Activated T-helper 17 cell treated with anti-CD3 and anti-CD28 coated beads, Interleukin-2, amount 50 U/mL, for 72 hours (primary cell): ENCODE data around the gene CLPSL1. TPM values are rescaled to one million over a fixed set of nuclear protein-coding genes. Genes with fewer than 3 reads are reported as not detected.
"Not testable (repeated sequence)": the region's sequence is repeated elsewhere in the genome, so short reads cannot be mapped to it uniquely, and the experiment has no call there.

Source experiments
- ATAC-seq: fragments of 150-1000 bp; cut with Tn5 transposase; replicated peaks from 2 replicates; pipeline ENCODE4 v1.10.0; 2021; ENCODE audit warnings: mild to moderate bottlenecking, moderate library complexity
- H3K27ac Mint-ChIP-seq: one replicate; pipeline ENCODE4 v1.8.0; 2022; ENCODE audit warnings: mixed read lengths
- H3K27me3 Mint-ChIP-seq: one replicate; pipeline ENCODE4 v1.8.0; 2022; ENCODE audit warnings: mixed read lengths
- H3K36me3 Mint-ChIP-seq: one replicate; pipeline ENCODE4 v1.8.0; 2022; ENCODE audit warnings: low read depth, mild to moderate bottlenecking, mixed read lengths
- H3K4me1 Mint-ChIP-seq: one replicate; pipeline ENCODE4 v1.8.0; 2022; ENCODE audit warnings: mixed read lengths
- H3K4me3 Mint-ChIP-seq: one replicate; pipeline ENCODE4 v1.8.0; 2022; ENCODE audit warnings: mild to moderate bottlenecking, mixed read lengths
- H3K9me3 Mint-ChIP-seq: one replicate; pipeline ENCODE4 v1.8.0; 2022; ENCODE audit warnings: mixed read lengths
- total RNA-seq, 2 donors: library from RNA; stranded (reverse); gene quantifications; one replicate each; pipeline ENCODE4 v1.2.3, GENCODE V29; 2022

Gene CLPSL1, protein sequence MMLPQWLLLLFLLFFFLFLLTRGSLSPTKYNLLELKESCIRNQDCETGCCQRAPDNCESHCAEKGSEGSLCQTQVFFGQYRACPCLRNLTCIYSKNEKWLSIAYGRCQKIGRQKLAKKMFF
- not detected for total RNA-seq

GRCh38 chr6:35780719-35781118 lies at the start of gene CLPSL1:
Gene CLPSL1 (plus strand): TSS chr6:35781019. CDS start chr6:35781111, 92 bp downstream.
- no peak within 1 kb of the TSS for H3K27ac Mint-ChIP-seq
- no peaks in the 10 kb centered on the region for H3K36me3 Mint-ChIP-seq
- H3K4me1 Mint-ChIP-seq, result no peaks in the 10 kb centered on the region
- no peaks in the 10 kb centered on the region for H3K9me3 Mint-ChIP-seq
- no peak within 1 kb of the TSS for H3K4me3 Mint-ChIP-seq
- no peak for ATAC-seq
- peaks cover 26% of the 10 kb centered on the region for H3K27me3 Mint-ChIP-seq

GRCh38 chr6:35731414-35731735 lies 49.4 kb upstream of the CLPSL1 start:
- peak; percentile 49 for ATAC-seq
- peak overlapping the region; percentile 75 for H3K27ac Mint-ChIP-seq
- no peaks in the 10 kb centered on the region for H3K27me3 Mint-ChIP-seq
- peaks cover 34% of the 10 kb centered on the region for H3K4me1 Mint-ChIP-seq
- no peaks in the 10 kb centered on the region for H3K36me3 Mint-ChIP-seq
- H3K4me3 Mint-ChIP-seq, result peak overlapping the region; percentile 78
- no peaks in the 10 kb centered on the region for H3K9me3 Mint-ChIP-seq

DNA sequence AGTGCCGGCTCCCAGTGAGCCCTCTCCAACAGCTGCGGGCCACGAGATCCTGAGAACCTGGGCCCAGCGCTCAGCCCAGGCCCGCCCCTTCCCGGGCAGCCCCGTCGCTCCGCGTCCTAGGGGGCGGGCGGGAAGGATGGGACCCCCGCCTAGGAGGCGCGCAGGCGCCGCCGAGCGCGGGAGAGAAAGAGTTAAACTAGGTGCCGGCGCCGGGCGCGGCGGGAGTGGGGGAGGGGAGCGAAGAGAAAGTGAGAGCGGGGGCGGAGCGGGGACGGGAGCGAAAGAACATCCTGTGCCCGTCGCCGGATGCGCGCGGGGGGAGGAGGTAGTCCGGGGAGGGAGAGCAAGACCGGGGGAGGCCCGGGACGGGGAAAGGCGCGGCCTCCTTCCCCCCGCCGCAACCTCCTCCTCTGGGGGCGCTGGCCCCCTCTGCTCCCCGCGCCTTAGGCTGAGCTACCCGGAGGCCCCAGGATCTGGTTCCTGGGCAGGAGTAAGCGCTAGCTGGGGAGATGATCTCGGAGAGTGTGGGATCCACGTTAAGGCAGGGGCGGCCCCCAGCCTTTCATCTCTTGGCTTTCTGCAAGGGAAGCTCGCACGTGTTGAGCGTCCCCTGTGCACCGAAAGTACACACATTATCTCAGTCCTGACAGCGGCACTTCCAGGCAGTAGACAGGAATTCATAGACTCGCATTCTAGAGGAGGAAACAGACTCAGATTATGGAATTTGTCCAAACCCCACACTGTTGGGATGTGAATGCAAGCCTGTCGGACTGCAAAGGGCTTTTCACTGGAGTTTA lies 48.9 kb upstream of the CLPSL1 start:
- no peaks in the 10 kb centered on the region for H3K27me3 Mint-ChIP-seq
- H3K4me3 Mint-ChIP-seq, result peak overlapping the region; percentile 78
- H3K9me3 Mint-ChIP-seq, result no peaks in the 10 kb centered on the region
- peak overlapping the region; percentile 75 for H3K27ac Mint-ChIP-seq
- peaks cover 28% of the 10 kb centered on the region for H3K4me1 Mint-ChIP-seq
- no peaks in the 10 kb centered on the region for H3K36me3 Mint-ChIP-seq
- ATAC-seq, result peak; percentile 61

- ATAC-seq, result no peak
- Mint-ChIP-seq H3K27me3 (no peaks in the 10 kb centered on the region), H3K27ac (no peak overlapping the region), H3K4me3 (no peak overlapping the region), H3K36me3 (no peaks in the 10 kb centered on the region), H3K4me1 (peaks cover 29% of the 10 kb centered on the region), H3K9me3 (no peaks in the 10 kb centered on the region)
Measured at GRCh38 chr6:35733633-35734032, 47.2 kb upstream of the CLPSL1 start.

GRCh38 chr6:35734319-35734718 lies 46.5 kb upstream of the CLPSL1 start:
- not testable (repeated sequence) for ATAC-seq, H3K4me3 Mint-ChIP-seq, H3K9me3 Mint-ChIP-seq, H3K36me3 Mint-ChIP-seq, H3K27ac Mint-ChIP-seq, H3K27me3 Mint-ChIP-seq
- peaks cover 24% of the 10 kb centered on the region for H3K4me1 Mint-ChIP-seq

- H3K36me3 Mint-ChIP-seq, result no peaks in the 10 kb centered on the region
- no peak overlapping the region for H3K27ac Mint-ChIP-seq
- peaks cover 17% of the 10 kb centered on the region for H3K4me1 Mint-ChIP-seq
Measured at GRCh38 chr6:35735452-35735851, 45.4 kb upstream of the CLPSL1 start.

GRCh38 chr6:35736253-35736894 lies 44.4 kb upstream of the CLPSL1 start:
- no peak overlapping the region for H3K27ac Mint-ChIP-seq
- H3K4me1 Mint-ChIP-seq, result peaks cover 17% of the 10 kb centered on the region

More at GRCh38 chr6:35735452-35735851, 45.4 kb upstream of the CLPSL1 start:
- no peak overlapping the region for H3K4me3 Mint-ChIP-seq
- no peaks in the 10 kb centered on the region for H3K9me3 Mint-ChIP-seq
- no peaks in the 10 kb centered on the region for H3K27me3 Mint-ChIP-seq
- no peak for ATAC-seq

DNA sequence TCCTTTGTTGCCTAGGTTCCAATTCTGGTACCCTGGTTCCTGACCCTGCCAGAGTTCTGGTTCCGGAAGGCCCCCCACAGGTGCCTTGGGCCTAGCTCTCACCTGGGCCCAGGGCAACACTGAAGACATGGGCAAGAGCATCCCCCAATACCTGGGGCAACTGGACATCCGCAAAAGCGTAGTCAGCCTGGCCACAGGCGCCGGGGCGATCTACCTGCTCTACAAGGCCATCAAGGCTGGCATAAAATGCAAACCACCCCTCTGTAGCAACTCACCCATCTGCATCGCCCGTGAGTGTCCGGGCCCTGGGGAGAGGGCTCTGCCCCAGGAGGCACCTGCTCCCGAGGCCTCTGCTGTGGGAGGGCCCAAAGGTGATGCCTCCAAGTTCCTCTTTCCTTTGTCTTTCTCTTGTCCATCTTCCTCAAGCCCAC lies 43.8 kb upstream of the CLPSL1 start, which contains the start of gene ARMC12:
Gene ARMC12 (plus strand): TSS at position 51 of the 431 bp plus-strand sequence. CDS start 77 bp downstream, at position 128.
- H3K27me3 Mint-ChIP-seq, result no peaks in the 10 kb centered on the region
- H3K27ac Mint-ChIP-seq, result peak within 1 kb of the TSS; percentile 74
- no peaks in the 10 kb centered on the region for H3K9me3 Mint-ChIP-seq
- peaks cover 17% of the 10 kb centered on the region for H3K4me1 Mint-ChIP-seq
- H3K4me3 Mint-ChIP-seq, result peak within 1 kb of the TSS; percentile 34
- no peaks in the 10 kb centered on the region for H3K36me3 Mint-ChIP-seq
- no peak for ATAC-seq

More at GRCh38 chr6:35736253-35736894, 44.4 kb upstream of the CLPSL1 start:
- no peaks in the 10 kb centered on the region for H3K27me3 Mint-ChIP-seq
- no peaks in the 10 kb centered on the region for H3K36me3 Mint-ChIP-seq
- H3K9me3 Mint-ChIP-seq, result no peaks in the 10 kb centered on the region
- peak; percentile 38 for ATAC-seq
- no peak overlapping the region for H3K4me3 Mint-ChIP-seq

DNA sequence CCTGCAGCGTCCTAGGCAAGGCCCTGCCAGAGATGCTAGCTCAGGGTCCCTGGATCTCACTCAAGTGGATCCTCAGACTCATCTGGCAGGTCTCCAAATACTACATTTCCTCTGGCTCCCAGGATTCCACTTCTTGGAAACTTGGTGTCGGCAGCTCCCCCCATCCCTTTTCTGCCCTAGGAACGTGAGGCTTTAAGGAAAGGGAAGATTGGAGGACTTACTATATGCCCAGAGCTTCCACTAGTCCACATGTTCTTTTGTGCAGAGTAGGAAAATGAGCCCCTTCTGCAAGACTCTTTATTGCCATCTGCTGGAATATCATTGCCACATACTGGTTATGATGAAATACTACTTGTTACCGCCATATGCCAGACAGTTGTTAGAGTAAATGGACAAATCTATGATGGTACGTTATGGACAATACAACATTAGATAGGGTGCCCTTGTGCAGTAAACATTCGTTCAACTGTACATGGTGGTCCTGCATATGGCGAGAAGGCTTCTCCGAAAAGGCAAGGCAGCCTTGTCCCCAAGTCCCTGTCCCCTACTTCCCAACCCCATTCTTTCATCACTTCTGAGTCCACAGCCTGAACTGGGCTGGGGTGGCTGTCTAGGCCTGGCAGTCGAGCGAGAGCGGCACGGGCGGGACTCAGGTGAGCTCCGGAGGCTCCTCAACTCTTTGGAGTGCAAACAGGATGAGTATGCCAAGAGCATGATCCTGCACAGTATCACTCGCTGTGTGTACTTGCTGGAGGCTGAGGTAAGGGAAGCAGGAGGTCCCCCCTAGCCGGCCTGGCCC lies 43.2 kb upstream of the CLPSL1 start:
- H3K4me3 Mint-ChIP-seq, result peak overlapping the region; percentile 34

DNA sequence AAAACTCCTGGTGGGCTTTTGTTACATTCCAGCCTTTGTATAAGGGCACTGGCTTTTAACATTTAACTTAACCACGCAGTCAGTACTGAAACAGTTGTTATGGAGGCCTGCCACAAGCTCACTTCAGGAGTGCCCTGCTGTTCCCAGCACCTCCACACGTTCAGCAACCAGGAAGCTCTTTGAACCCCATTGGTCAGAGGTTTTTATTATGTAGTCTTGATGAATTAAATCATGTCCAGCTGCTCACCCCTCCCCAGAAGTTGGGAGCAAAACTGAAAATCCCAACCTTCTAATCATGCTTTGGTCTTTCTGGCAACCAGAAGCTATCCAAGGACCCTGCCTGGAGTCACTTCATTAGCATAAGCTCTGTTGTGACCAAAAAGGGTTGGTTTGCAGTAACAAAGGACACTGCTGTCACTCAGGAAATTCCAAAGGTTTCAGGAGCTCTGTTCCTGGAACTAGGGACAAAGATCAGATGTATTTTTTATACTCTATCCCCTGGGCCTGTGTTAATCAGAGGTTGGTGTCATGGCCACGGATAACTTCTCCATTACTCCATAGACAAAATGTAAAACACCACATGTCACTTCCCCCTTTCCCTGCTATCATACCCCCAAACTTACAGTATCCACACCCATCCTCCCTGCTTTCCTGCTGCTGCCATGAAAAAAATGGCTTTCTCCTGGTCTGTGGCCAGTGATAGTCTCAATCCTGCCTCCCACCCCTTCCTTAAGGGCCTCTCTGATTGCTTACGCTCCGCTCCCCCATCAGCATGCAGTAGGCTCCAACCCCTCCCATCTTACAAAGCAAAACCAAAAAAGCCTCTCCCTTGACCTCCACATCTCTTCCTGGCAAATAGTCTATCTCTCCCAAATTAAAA lies 40.9 kb upstream of the CLPSL1 start:
- Mint-ChIP-seq H3K27me3 (no peaks in the 10 kb centered on the region), H3K27ac (peak overlapping the region; percentile 9), H3K36me3 (no peaks in the 10 kb centered on the region), H3K4me3 (no peak overlapping the region), H3K9me3 (no peaks in the 10 kb centered on the region), H3K4me1 (peaks cover 12% of the 10 kb centered on the region)
- ATAC-seq, result no peak

More for the DNA sequence above, 43.2 kb upstream of the CLPSL1 start:
- H3K27me3 Mint-ChIP-seq, result no peaks in the 10 kb centered on the region
- peaks cover 17% of the 10 kb centered on the region for H3K4me1 Mint-ChIP-seq
- ATAC-seq, result peak; percentile 61
- H3K9me3 Mint-ChIP-seq, result no peaks in the 10 kb centered on the region
- H3K27ac Mint-ChIP-seq, result peak overlapping the region; percentile 74
- no peaks in the 10 kb centered on the region for H3K36me3 Mint-ChIP-seq

- peaks cover 6% of the 10 kb centered on the region for H3K27me3 Mint-ChIP-seq
- no peak overlapping the region for H3K4me3 Mint-ChIP-seq
- H3K4me1 Mint-ChIP-seq, result no peaks in the 10 kb centered on the region
- H3K27ac Mint-ChIP-seq, result no peak overlapping the region
- H3K36me3 Mint-ChIP-seq, result no peaks in the 10 kb centered on the region
- ATAC-seq, result no peak
- peaks cover 4% of the 10 kb centered on the region for H3K9me3 Mint-ChIP-seq
Measured at GRCh38 chr6:35742842-35743241, 38.0 kb upstream of the CLPSL1 start.

DNA sequence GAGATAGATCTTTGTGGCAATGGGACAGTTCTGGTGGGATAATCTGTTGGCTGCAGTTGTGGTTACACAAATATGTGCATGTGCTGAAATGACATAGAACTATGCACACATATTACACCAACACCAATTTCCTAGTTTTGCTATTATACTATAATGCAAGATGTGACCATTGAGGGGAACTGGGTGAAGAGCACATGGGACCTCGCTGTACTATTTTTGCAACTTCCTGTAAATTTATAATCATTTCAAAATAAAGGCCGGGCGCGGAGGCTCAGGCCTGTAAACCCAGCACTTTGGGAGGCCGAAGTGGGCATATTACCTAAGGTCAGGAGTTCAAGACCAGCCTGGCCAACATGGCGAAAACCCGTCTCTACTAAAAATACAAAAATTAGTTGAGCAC lies 35.3 kb upstream of the CLPSL1 start:
- no peak for ATAC-seq
- H3K27me3 Mint-ChIP-seq, result peaks cover 6% of the 10 kb centered on the region

GRCh38 chr6:35746516-35746915 lies 34.3 kb upstream of the CLPSL1 start:
- Mint-ChIP-seq H3K4me1 (peaks cover 2% of the 10 kb centered on the region), H3K4me3 (no peak overlapping the region), H3K27me3 (peaks cover 6% of the 10 kb centered on the region), H3K9me3 (peaks cover 4% of the 10 kb centered on the region), H3K27ac (peak overlapping the region; percentile 10), H3K36me3 (no peaks in the 10 kb centered on the region)
- no peak for ATAC-seq

More for the DNA sequence above, 35.3 kb upstream of the CLPSL1 start:
- Mint-ChIP-seq H3K27ac (no peak overlapping the region), H3K4me3 (no peak overlapping the region), H3K36me3 (no peaks in the 10 kb centered on the region), H3K4me1 (no peaks in the 10 kb centered on the region), H3K9me3 (peaks cover 4% of the 10 kb centered on the region)
